GM19463 (cell line): ENCODE results near the gene ALLC.
"Not testable (repeated sequence)": the region's sequence is repeated elsewhere in the genome, so short reads cannot be mapped to it uniquely, and the experiment has no call there.

Experiments
- ATAC-seq: cut with Tn5 transposase; IDR thresholded peaks from one replicate; pipeline ENCODE4 v1.9.1; 2021; ENCODE audit warnings: mild to moderate bottlenecking, moderate library complexity; ENCODE audit not compliant: unreplicated experiment

The ALLC gene

DNA sequence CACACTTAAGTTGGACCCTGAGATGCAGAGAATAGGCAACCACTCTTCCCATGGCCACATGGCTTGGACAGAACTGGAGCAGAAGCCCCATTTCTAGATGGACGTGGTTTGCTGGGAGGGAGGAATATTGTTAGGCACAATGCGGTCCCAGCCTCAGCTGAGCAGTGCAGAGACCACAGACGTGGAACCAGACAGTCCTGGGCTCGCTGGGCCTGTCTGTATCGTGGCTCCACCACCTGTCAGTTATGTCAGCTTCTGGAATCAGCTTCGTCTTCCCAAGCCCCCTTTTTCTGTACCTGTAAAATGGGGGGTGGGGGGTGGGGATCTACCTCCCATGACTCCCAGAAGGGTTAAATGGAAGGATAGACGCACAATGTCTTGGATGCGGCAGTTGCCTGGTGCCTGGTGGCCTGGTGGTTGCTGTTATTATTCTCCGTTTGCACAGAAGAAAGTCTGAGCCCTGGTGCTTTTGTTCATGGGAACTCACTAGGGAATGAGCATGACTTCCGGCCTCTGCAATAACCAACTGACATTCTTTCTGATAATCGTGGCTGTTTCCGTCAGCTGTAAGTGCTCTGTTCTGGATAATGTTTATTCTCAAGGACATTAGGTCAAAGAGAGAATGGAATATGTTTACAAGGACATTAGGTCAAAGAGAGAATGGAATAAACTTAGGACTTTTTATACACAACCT, 31.7 kb upstream of the ALLC start:
- ATAC-seq: no peak

GRCh38 chr2:3626812-3627499, 31.0 kb upstream of the ALLC start:
- no peak for ATAC-seq

- ATAC-seq: no peak
Measured at GRCh38 chr2:3627500-3628100, 30.4 kb upstream of the ALLC start.

DNA sequence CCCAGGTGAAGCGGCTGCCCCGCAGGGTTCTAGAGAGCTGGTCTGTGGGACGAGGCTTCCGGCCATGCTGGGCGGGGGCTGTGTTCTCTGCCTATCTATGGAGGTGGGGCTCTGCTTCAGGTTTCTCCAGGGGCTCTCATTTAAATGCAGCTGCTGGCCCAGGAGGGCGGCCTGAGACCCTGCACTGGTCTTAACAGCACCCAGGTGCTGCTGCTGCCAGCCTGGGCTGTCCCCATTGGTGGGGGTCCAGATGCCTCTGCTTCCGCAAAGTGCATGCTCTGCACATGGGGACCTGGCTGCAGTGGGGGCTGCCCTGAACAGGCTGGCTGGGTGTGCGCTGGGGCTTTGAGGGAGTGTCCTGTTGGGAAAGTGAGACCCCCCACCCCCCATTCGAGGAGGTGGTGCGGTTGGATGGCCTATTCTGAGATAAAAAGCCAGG, 29.7 kb upstream of the ALLC start:
- ATAC-seq: no peak

DNA sequence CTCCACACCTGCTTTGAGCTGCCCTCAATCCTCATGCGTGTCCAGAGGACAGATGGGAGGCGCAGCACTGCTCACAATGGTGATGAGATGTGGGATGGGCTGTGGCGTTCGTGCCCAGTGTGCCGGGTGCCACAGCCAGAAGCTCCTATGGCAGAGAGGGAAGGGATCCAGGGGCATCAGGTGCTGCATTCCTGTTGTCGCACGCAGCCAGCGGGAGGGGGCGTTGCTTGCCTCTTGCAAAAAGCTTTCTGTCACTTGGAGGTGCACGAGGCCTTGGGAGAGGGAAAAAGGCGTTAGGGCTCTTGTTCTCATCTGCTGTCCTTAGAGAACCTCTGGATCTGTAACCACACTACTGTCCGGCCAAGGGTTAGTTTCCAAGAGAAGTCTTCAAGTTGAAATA, 29.2 kb upstream of the ALLC start:
- ATAC-seq: no peak

- no peak for ATAC-seq
Measured at GRCh38 chr2:3630631-3631030, 27.4 kb upstream of the ALLC start.

DNA sequence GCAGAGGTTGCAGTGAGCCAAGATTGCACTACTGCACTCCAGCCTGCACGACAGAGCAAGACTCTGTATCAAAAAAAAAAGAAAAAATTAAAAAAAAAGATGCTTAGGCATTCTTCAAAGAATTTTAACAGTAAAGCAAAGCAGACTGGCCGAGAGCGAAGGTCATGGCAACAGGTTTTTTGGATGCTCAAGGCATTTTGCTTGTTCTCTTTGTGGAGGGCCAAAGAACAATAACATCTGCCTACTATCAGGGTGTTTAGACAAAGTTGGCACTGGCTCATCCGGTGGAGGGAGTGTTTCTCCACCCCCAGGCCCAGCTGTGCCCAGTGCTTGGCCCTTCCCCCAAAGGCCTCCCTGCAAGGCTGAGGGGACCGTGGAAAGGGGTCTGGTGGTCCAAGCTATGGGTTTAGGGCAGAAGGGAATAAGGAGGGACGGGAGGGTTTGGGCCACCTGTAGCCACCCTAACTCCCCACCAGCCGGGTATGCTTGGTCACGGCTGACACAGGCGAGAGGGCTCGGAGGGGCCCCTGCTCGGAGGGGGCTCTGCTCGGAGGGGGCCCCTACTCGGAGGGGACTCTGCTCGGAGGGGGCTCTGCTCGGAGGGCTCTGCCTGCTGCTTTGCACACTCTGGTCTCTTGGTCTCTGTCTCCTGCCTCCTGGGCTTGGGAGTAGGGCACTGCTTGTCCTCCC, 26.7 kb upstream of the ALLC start:
- ATAC-seq: no peak

- ATAC-seq: no peak
Measured at GRCh38 chr2:3631851-3632659, 25.9 kb upstream of the ALLC start.

- no peak for ATAC-seq
Measured at GRCh38 chr2:3633089-3633981, 24.7 kb upstream of the ALLC start.

- no peak for ATAC-seq
Measured at GRCh38 chr2:3633982-3634595, 23.9 kb upstream of the ALLC start.

- ATAC-seq: no peak
Measured at GRCh38 chr2:3634596-3635121, 23.3 kb upstream of the ALLC start.

- ATAC-seq: no peak
Measured at GRCh38 chr2:3635171-3635974, 22.6 kb upstream of the ALLC start.

DNA sequence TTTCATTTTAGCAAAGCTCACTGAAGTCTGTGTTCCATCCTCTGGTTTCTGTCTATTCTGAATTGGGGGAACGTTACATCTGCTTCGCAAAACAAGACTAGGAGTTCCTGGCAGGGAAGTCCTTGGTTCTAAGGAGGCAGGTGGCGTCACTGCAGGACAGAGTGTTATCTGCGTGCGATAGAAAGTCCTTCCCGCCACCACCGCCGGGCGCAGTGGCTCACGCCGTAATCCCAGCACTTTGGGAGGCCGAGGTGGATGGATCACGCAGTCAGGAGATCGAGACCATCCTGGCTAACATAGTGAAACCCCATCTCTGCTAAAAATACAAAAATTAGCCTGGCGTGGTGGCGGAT, 22.0 kb upstream of the ALLC start:
- not testable (repeated sequence) for ATAC-seq

GRCh38 chr2:3636586-3637310, 21.3 kb upstream of the ALLC start:
- ATAC-seq: no peak

- ATAC-seq: no peak
Measured at GRCh38 chr2:3637311-3637675, 20.7 kb upstream of the ALLC start.

- ATAC-seq: no peak
Measured at GRCh38 chr2:3637692-3638455, 20.1 kb upstream of the ALLC start.

- ATAC-seq: no peak
Measured at GRCh38 chr2:3638456-3638810, 19.6 kb upstream of the ALLC start.
